Esophagus muscularis mucosa (tissue), 2 donors: ENCODE measurements around the gene NHEJ1.

Experiments
- POLR2A ChIP-seq: fragments of 450-650 bp; IDR thresholded peaks from one replicate; pipeline ENCODE4 v1.6.1; 2017; ENCODE audit warnings: antibody characterized with exemption, moderate library complexity, mild to moderate bottlenecking, low read depth
- POLR2AphosphoS5 ChIP-seq, 2 donors: sonication (generic); formaldehyde crosslinking; IDR thresholded peaks; one replicate each; pipeline ENCODE4 v1.6.1; 2017; ENCODE audit warnings: antibody characterized with exemption in 2 of 2

GRCh38 chr2:219059375-219059724 lies 101.3 kb downstream of the NHEJ1 start:
- no peak for TF ChIP-seq POLR2A
- TF ChIP-seq POLR2AphosphoS5 (IDR thresholded peaks at IDR 0.05) = no peak
